ENCODE measurements around the gene SLC7A10.

SLC7A10 gene

GRCh38 chr19:33202546-33203507, 22.8 kb downstream of the SLC7A10 start:
- H3K27me3 ChIP-seq (ENCODE audit: control insufficient read depth in 1 of 2, insufficient read depth in 2 of 2, low read length in 2 of 2) = no peaks in the 10 kb centered on the region
- H3K9me3 ChIP-seq (ENCODE audit: low read length) = no peaks in the 10 kb centered on the region
- H3K9ac ChIP-seq (ENCODE audit: low read length) = no peak overlapping the region
- H3K4me1 ChIP-seq (ENCODE audit: insufficient read depth, low read length) = no peaks in the 10 kb centered on the region
- no peak overlapping the region for H3K27ac ChIP-seq (ENCODE audit: low read depth, low read length)
- H3K36me3 ChIP-seq (ENCODE audit: insufficient read depth, low read length) = peaks cover 9% of the 10 kb centered on the region
- no peak overlapping the region for H3K4me3 ChIP-seq (ENCODE audit: low read depth in 1 of 2, low read length in 2 of 2)

- no peak overlapping the region for H3K27ac ChIP-seq (ENCODE audit: low read depth, low read length)
- no peaks in the 10 kb centered on the region for H3K4me1 ChIP-seq (ENCODE audit: insufficient read depth, low read length)
- no peak overlapping the region for H3K9ac ChIP-seq (ENCODE audit: low read length)
- H3K36me3 ChIP-seq (ENCODE audit: insufficient read depth, low read length) = peaks cover 9% of the 10 kb centered on the region
- no peaks in the 10 kb centered on the region for H3K9me3 ChIP-seq (ENCODE audit: low read length)
- H3K27me3 ChIP-seq (ENCODE audit: control insufficient read depth in 1 of 2, insufficient read depth in 2 of 2, low read length in 2 of 2) = no peaks in the 10 kb centered on the region
- H3K4me3 ChIP-seq (ENCODE audit: low read depth in 1 of 2, low read length in 2 of 2) = no peak overlapping the region
These were observed 23.6 kb downstream of the SLC7A10 start for GRCh38 chr19:33201886-33202545.

GRCh38 chr19:33201473-33201872, 24.2 kb downstream of the SLC7A10 start:
- Histone ChIP-seq H3K4me3 (ENCODE audit: low read depth in 1 of 2, low read length in 2 of 2) (no peak overlapping the region), H3K9me3 (ENCODE audit: low read length) (no peaks in the 10 kb centered on the region), H3K27me3 (ENCODE audit: control insufficient read depth in 1 of 2, insufficient read depth in 2 of 2, low read length in 2 of 2) (no peaks in the 10 kb centered on the region), H3K36me3 (ENCODE audit: insufficient read depth, low read length) (peaks cover 9% of the 10 kb centered on the region), H3K9ac (ENCODE audit: low read length) (no peak overlapping the region), H3K4me1 (ENCODE audit: insufficient read depth, low read length) (no peaks in the 10 kb centered on the region), H3K27ac (ENCODE audit: low read depth, low read length) (no peak overlapping the region)

- Histone ChIP-seq H3K36me3 (ENCODE audit: insufficient read depth, low read length) (peaks cover 9% of the 10 kb centered on the region), H3K27ac (ENCODE audit: low read depth, low read length) (no peak overlapping the region), H3K4me3 (ENCODE audit: low read depth in 1 of 2, low read length in 2 of 2) (no peak overlapping the region), H3K9ac (ENCODE audit: low read length) (no peak overlapping the region), H3K4me1 (ENCODE audit: insufficient read depth, low read length) (peaks cover 11% of the 10 kb centered on the region), H3K9me3 (ENCODE audit: low read length) (no peaks in the 10 kb centered on the region), H3K27me3 (ENCODE audit: control insufficient read depth in 1 of 2, insufficient read depth in 2 of 2, low read length in 2 of 2) (no peaks in the 10 kb centered on the region)
These were observed 26.0 kb downstream of the SLC7A10 start for GRCh38 chr19:33199441-33200265.

GRCh38 chr19:33198169-33198568, 27.5 kb downstream of the SLC7A10 start:
- Histone ChIP-seq H3K4me1 (ENCODE audit: insufficient read depth, low read length) (peaks cover 15% of the 10 kb centered on the region), H3K27me3 (ENCODE audit: control insufficient read depth in 1 of 2, insufficient read depth in 2 of 2, low read length in 2 of 2) (no peaks in the 10 kb centered on the region), H3K9ac (ENCODE audit: low read length) (no peak overlapping the region), H3K36me3 (ENCODE audit: insufficient read depth, low read length) (peaks cover 8% of the 10 kb centered on the region), H3K27ac (ENCODE audit: low read depth, low read length) (no peak overlapping the region), H3K4me3 (ENCODE audit: low read depth in 1 of 2, low read length in 2 of 2) (no peak overlapping the region), H3K9me3 (ENCODE audit: low read length) (no peaks in the 10 kb centered on the region)

GRCh38 chr19:33197591-33198000, 28.1 kb downstream of the SLC7A10 start:
- Histone ChIP-seq H3K4me1 (ENCODE audit: insufficient read depth, low read length) (peaks cover 15% of the 10 kb centered on the region), H3K9me3 (ENCODE audit: low read length) (no peaks in the 10 kb centered on the region), H3K9ac (ENCODE audit: low read length) (no peak overlapping the region), H3K4me3 (ENCODE audit: low read depth in 1 of 2, low read length in 2 of 2) (no peak overlapping the region), H3K36me3 (ENCODE audit: insufficient read depth, low read length) (peaks cover 3% of the 10 kb centered on the region), H3K27me3 (ENCODE audit: control insufficient read depth in 1 of 2, insufficient read depth in 2 of 2, low read length in 2 of 2) (no peaks in the 10 kb centered on the region), H3K27ac (ENCODE audit: low read depth, low read length) (no peak overlapping the region)

- Histone ChIP-seq H3K4me1 (ENCODE audit: insufficient read depth, low read length) (peaks cover 15% of the 10 kb centered on the region), H3K27me3 (ENCODE audit: control insufficient read depth in 1 of 2, insufficient read depth in 2 of 2, low read length in 2 of 2) (no peaks in the 10 kb centered on the region), H3K4me3 (ENCODE audit: low read depth in 1 of 2, low read length in 2 of 2) (no peak overlapping the region), H3K27ac (ENCODE audit: low read depth, low read length) (no peak overlapping the region), H3K9ac (ENCODE audit: low read length) (no peak overlapping the region), H3K36me3 (ENCODE audit: insufficient read depth, low read length) (no peaks in the 10 kb centered on the region), H3K9me3 (ENCODE audit: low read length) (no peaks in the 10 kb centered on the region)
These were observed 29.0 kb downstream of the SLC7A10 start for GRCh38 chr19:33196446-33197193.

GRCh38 chr19:33195645-33196347, 29.9 kb downstream of the SLC7A10 start:
- Histone ChIP-seq H3K36me3 (ENCODE audit: insufficient read depth, low read length) (no peaks in the 10 kb centered on the region), H3K27ac (ENCODE audit: low read depth, low read length) (no peak overlapping the region), H3K4me1 (ENCODE audit: insufficient read depth, low read length) (peaks cover 15% of the 10 kb centered on the region), H3K27me3 (ENCODE audit: control insufficient read depth in 1 of 2, insufficient read depth in 2 of 2, low read length in 2 of 2) (no peaks in the 10 kb centered on the region), H3K9me3 (ENCODE audit: low read length) (no peaks in the 10 kb centered on the region), H3K9ac (ENCODE audit: low read length) (no peak overlapping the region), H3K4me3 (ENCODE audit: low read depth in 1 of 2, low read length in 2 of 2) (peak overlapping the region; percentile 65 to 71)

- Histone ChIP-seq H3K9me3 (ENCODE audit: low read length) (no peaks in the 10 kb centered on the region), H3K36me3 (ENCODE audit: insufficient read depth, low read length) (no peaks in the 10 kb centered on the region), H3K9ac (ENCODE audit: low read length) (peak overlapping the region; percentile 21), H3K4me1 (ENCODE audit: insufficient read depth, low read length) (peaks cover 15% of the 10 kb centered on the region), H3K27ac (ENCODE audit: low read depth, low read length) (no peak overlapping the region), H3K4me3 (ENCODE audit: low read depth in 1 of 2, low read length in 2 of 2) (peak overlapping the region; percentile 65 to 71), H3K27me3 (ENCODE audit: control insufficient read depth in 1 of 2, insufficient read depth in 2 of 2, low read length in 2 of 2) (no peaks in the 10 kb centered on the region)
These were observed 30.6 kb downstream of the SLC7A10 start for GRCh38 chr19:33194886-33195644.

- Histone ChIP-seq H3K4me1 (ENCODE audit: insufficient read depth, low read length) (peaks cover 15% of the 10 kb centered on the region), H3K4me3 (ENCODE audit: low read depth in 1 of 2, low read length in 2 of 2) (peak overlapping the region in 1 of 2 donors; percentile 65), H3K36me3 (ENCODE audit: insufficient read depth, low read length) (no peaks in the 10 kb centered on the region), H3K9ac (ENCODE audit: low read length) (no peak overlapping the region), H3K27me3 (ENCODE audit: control insufficient read depth in 1 of 2, insufficient read depth in 2 of 2, low read length in 2 of 2) (no peaks in the 10 kb centered on the region), H3K9me3 (ENCODE audit: low read length) (no peaks in the 10 kb centered on the region), H3K27ac (ENCODE audit: low read depth, low read length) (no peak overlapping the region)
These were observed 31.1 kb downstream of the SLC7A10 start for GRCh38 chr19:33194532-33194885.
